ENCODE results near the gene MIPOL1. TPM values are rescaled to one million over a fixed set of nuclear protein-coding genes. Genes with fewer than 3 reads are reported as not detected.

MIPOL1 gene
- total and polyA plus RNA-seq, 2 of the 13 experiments (the other 11 are each of a cell fraction or from before 2014, with no cell fraction given) = 8.6 to 34.2 TPM

DNA sequence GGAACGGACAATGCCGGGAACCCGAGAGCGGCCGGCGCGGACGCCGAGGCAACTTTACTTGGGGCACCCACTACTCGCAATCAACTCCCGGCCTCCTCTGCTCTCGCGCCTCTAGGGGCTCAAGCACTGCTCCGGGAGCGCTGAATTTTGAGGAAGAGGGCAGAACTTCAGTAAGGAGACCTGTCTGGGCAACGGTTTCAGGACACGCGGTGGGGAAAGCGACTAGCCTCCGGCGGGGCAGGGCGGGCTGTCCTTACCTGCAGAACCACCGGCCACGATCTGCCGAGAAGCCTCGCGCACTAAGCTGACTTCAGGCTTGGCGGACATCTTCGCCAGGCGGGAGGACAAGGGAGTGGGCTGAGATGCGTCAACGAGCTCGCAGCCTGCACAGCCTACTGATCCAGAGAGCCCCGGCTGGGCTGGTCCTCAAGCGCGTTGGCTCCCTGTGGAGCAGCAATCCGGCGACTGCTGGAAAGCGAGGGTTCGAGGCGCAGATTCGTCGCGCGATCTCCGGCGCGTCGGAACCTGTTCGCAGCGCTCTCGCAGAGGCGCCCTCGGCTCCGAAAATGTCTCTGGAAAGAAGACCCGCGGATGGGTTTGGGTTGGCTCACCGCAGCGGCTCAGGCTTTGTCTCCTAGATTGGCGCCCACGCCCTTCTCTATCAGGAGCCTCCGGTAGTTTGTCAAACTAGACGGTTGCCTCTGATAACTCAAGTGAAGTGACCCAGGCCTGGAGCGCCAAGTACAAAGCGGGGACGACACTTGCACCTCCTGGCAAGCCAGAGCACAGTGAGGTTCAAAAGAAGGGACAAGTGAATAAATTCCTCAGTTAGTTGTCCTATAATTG is 25.5 kb upstream of the MIPOL1 start, which contains the start of gene SLC25A21 (continued):
- TF ChIP-seq TOE1 (CRISPR knock-in tag; IDR thresholded peaks at IDR 0.05) = peak; percentile 93; the same call in 1 of the 2 replicates
- TF ChIP-seq, protein P1, sequence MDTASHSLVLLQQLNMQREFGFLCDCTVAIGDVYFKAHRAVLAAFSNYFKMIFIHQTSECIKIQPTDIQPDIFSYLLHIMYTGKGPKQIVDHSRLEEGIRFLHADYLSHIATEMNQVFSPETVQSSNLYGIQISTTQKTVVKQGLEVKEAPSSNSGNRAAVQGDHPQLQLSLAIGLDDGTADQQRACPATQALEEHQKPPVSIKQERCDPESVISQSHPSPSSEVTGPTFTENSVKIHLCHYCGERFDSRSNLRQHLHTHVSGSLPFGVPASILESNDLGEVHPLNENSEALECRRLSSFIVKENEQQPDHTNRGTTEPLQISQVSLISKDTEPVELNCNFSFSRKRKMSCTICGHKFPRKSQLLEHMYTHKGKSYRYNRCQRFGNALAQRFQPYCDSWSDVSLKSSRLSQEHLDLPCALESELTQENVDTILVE (CRISPR knock-in tag; IDR thresholded peaks at IDR 0.05) = peak; percentile 88; the same call in 1 of the 2 replicates
- TF ChIP-seq, protein P2, sequence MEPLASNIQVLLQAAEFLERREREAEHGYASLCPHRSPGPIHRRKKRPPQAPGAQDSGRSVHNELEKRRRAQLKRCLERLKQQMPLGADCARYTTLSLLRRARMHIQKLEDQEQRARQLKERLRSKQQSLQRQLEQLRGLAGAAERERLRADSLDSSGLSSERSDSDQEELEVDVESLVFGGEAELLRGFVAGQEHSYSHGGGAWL (CRISPR knock-in tag; IDR thresholded peaks at IDR 0.05) = peak; percentile 97
- TF ChIP-seq, protein P3, sequence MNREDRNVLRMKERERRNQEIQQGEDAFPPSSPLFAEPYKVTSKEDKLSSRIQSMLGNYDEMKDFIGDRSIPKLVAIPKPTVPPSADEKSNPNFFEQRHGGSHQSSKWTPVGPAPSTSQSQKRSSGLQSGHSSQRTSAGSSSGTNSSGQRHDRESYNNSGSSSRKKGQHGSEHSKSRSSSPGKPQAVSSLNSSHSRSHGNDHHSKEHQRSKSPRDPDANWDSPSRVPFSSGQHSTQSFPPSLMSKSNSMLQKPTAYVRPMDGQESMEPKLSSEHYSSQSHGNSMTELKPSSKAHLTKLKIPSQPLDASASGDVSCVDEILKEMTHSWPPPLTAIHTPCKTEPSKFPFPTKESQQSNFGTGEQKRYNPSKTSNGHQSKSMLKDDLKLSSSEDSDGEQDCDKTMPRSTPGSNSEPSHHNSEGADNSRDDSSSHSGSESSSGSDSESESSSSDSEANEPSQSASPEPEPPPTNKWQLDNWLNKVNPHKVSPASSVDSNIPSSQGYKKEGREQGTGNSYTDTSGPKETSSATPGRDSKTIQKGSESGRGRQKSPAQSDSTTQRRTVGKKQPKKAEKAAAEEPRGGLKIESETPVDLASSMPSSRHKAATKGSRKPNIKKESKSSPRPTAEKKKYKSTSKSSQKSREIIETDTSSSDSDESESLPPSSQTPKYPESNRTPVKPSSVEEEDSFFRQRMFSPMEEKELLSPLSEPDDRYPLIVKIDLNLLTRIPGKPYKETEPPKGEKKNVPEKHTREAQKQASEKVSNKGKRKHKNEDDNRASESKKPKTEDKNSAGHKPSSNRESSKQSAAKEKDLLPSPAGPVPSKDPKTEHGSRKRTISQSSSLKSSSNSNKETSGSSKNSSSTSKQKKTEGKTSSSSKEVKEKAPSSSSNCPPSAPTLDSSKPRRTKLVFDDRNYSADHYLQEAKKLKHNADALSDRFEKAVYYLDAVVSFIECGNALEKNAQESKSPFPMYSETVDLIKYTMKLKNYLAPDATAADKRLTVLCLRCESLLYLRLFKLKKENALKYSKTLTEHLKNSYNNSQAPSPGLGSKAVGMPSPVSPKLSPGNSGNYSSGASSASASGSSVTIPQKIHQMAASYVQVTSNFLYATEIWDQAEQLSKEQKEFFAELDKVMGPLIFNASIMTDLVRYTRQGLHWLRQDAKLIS (CRISPR knock-in tag; IDR thresholded peaks at IDR 0.05) = no peak; the same call in 1 of the 2 replicates
- peak; percentile 42 for TF ChIP-seq XBP1 (CRISPR knock-in tag; IDR thresholded peaks at IDR 0.05)
- TF ChIP-seq, protein P4, sequence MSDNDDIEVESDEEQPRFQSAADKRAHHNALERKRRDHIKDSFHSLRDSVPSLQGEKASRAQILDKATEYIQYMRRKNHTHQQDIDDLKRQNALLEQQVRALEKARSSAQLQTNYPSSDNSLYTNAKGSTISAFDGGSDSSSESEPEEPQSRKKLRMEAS (IDR thresholded peaks at IDR 0.05) = peak; percentile 97
- peak; percentile 81; the same call in 1 of the 2 replicates for TF ChIP-seq ZNF562 (CRISPR knock-in tag; IDR thresholded peaks at IDR 0.05; ENCODE audit: borderline replicate concordance)
- TF ChIP-seq ZNF883 (CRISPR knock-in tag; IDR thresholded peaks at IDR 0.05; ENCODE audit: not compliant biosample characterization) = peak; percentile 100
- TF ChIP-seq ZNF207 (IDR thresholded peaks at IDR 0.05; ENCODE audit: borderline replicate concordance) = no peak
- no peak for TF ChIP-seq ZFP36 (IDR thresholded peaks at IDR 0.05; ENCODE audit: borderline replicate concordance, low read depth, low read length, partially characterized antibody)
- no peak for TF ChIP-seq ZNF17 (CRISPR knock-in tag; IDR thresholded peaks at IDR 0.05)
- TF ChIP-seq SSRP1 (CRISPR knock-in tag; IDR thresholded peaks at IDR 0.05) = peak; percentile 96
- TF ChIP-seq, protein P5, sequence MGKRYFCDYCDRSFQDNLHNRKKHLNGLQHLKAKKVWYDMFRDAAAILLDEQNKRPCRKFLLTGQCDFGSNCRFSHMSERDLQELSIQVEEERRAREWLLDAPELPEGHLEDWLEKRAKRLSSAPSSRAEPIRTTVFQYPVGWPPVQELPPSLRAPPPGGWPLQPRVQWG (CRISPR knock-in tag; IDR thresholded peaks at IDR 0.05; ENCODE audit: borderline replicate concordance, low read depth) = 0 out of 2 replicates have a peak, but pooled peaks have one; percentile 94
- TF ChIP-seq FIP1L1 (IDR thresholded peaks at IDR 0.05; ENCODE audit: borderline replicate concordance, insufficient read depth, low read depth, low read length) = peak; percentile 95
- peak; percentile 93 for TF ChIP-seq THAP11 (CRISPR knock-in tag; IDR thresholded peaks at IDR 0.05)
- TF ChIP-seq REPIN1 (CRISPR knock-in tag; IDR thresholded peaks at IDR 0.05; ENCODE audit: borderline replicate concordance, low read depth) = peak; percentile 99
- TF ChIP-seq ZNF577 (CRISPR knock-in tag; IDR thresholded peaks at IDR 0.05; ENCODE audit: borderline replicate concordance, low read depth) = peak; percentile 87; the same call in 1 of the 2 replicates
- TF ChIP-seq ZNF501 (CRISPR knock-in tag; IDR thresholded peaks at IDR 0.05) = peak; percentile 100
- no peak for TF ChIP-seq SNRNP70 (IDR thresholded peaks at IDR 0.05; ENCODE audit: low read depth, low read length)
- peak; percentile 99; the same call in 1 of the 2 replicates for TF ChIP-seq GLI4 (CRISPR knock-in tag; IDR thresholded peaks at IDR 0.05; ENCODE audit: borderline replicate concordance)
- peak; percentile 92 for TF ChIP-seq KLF15 (CRISPR knock-in tag; IDR thresholded peaks at IDR 0.05; ENCODE audit: borderline replicate concordance)
- no peak; a peak in 1 of 4 replicates for TF ChIP-seq MAFK (conservative IDR thresholded peaks at IDR 0.05 in 1 of 2, IDR thresholded peaks at IDR 0.05 in 1 of 2; ENCODE audit: low read length in 2 of 2)
